Measurements from ENCODE around the gene CIDEC.
"Not testable (repeated sequence)": the region's sequence is repeated elsewhere in the genome, so short reads cannot be mapped to it uniquely, and the experiment has no call there.

The CIDEC gene

GRCh38 chr3:9899289-9899791 lies 19.3 kb upstream of the CIDEC start:
- TF ChIP-seq, protein P1, sequence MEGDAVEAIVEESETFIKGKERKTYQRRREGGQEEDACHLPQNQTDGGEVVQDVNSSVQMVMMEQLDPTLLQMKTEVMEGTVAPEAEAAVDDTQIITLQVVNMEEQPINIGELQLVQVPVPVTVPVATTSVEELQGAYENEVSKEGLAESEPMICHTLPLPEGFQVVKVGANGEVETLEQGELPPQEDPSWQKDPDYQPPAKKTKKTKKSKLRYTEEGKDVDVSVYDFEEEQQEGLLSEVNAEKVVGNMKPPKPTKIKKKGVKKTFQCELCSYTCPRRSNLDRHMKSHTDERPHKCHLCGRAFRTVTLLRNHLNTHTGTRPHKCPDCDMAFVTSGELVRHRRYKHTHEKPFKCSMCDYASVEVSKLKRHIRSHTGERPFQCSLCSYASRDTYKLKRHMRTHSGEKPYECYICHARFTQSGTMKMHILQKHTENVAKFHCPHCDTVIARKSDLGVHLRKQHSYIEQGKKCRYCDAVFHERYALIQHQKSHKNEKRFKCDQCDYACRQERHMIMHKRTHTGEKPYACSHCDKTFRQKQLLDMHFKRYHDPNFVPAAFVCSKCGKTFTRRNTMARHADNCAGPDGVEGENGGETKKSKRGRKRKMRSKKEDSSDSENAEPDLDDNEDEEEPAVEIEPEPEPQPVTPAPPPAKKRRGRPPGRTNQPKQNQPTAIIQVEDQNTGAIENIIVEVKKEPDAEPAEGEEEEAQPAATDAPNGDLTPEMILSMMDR (IDR thresholded peaks at IDR 0.05; ENCODE audit: low read depth, low read length), result no peak

DNA sequence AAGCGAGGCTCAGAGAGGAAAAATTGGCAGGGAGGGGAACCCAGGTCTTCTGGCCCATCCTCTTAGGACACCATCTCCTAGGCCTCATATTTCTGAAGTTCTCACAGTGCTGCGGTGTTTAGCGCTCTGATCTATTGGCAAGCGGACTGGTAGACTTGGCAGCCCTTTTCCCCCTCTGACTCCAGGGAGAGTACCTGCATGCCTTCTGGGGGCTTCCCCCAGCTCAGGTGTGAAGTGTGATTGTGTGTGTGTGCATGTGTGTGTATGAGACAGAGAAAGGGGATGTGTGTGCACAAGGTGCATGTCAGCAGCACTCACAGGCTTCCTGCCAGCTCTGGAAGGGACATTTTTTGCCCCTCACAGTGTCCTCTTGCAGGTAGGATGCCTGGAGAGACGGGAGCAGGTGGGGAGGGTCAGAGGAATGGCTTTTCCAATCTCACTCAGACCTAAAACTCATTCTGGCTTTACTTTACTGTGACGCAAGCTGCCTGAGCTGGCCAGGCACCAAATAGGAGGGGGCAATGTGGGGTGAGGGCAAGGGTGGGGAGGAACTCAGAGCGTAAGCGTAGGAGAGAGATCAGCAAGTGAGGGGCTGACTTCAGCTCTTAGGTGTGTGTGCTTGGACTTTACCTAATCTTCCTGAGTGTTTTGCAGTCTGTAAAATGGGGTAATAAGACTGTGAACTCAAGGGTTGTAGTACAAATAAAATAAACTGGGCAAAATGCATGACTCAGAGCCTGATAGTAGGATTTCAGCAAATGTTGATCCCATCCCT lies 18.6 kb upstream of the CIDEC start:
- no peak for DNase-seq (ENCODE audit: extremely low read depth, low read depth)
- TF ChIP-seq, protein P1 (IDR thresholded peaks at IDR 0.05; ENCODE audit: low read depth, low read length), result no peak

More at GRCh38 chr3:9899289-9899791, 19.3 kb upstream of the CIDEC start:
- no peak for DNase-seq (ENCODE audit: extremely low read depth, low read depth)

DNA sequence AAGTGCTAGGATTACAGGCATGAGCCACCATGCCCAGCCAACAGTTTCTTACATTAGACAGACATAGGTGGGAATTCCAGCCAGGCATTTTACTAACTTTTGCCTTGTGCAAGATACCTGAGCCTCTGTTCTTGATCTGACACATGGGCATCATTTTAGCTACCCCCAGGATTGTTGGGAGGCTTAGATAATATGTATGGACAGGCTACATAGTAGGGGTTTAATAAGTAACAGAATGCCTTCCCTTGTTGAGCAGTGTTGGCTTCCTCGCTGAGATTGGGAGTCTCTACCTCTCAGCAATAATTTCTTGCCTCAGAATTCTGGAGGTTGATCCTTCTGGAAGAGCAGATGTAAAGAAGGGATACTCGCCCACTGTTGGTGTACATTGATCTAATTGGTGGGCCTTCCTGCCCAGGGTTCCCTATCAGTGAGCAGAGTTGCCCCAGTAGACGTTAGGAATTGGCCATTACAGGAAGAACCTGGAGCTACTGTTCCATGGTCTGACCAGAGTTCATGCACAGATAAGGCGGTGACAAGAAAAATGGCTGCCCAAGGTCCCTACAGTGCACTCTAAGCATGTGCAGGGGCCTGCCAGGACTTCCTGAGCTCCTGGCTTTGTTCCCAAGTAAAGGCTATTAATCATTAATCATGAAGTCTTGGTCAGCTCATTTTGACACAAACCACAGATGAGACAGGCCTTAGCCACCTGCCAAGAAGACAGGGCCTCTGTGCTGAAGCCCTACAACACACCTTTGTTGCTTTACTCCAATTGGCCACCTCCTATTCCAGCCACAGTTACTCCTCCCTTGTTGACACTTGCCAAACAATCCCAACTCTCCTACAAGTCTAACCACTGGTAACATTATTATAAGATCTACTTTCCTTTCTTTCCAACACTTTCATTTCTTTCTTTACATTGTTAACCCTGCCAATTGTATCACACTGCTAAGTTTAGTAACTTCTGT lies 17.6 kb upstream of the CIDEC start:
- DNase-seq (ENCODE audit: extremely low read depth, low read depth), result no peak
- TF ChIP-seq, protein P1 (IDR thresholded peaks at IDR 0.05; ENCODE audit: low read depth, low read length), result no peak

DNA sequence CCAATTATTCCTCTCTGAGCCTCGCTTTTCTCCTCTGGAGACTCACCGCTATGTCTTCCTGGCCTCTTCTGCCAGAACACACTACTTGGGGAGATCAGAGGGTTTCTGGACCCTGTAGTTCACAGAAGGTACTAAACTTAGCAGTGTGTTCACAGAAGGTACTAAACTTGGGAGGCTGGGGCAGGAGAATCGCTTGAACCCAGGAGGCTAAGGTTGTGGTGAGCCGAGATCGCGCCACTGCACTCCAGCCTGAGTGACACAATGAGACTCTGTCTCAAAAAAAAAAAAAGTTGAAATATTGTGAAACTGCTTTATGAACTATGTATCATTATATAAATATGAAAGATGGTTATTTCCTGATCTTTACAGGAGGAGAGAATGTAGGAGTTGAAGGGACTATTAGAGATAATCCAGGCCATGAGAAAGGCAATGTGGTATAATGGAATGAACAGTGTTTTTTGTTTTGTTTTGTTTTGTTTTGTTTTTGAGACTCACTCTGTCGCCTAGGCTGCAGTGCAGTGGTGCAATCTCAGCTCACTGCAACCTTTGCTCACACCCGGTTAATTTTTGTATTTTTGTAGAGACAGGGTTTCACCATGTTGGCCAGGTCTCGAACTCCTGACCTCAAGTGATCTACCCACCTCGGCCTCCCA lies 16.8 kb upstream of the CIDEC start:
- not testable (repeated sequence) for DNase-seq (ENCODE audit: extremely low read depth, low read depth)

- DNase-seq (ENCODE audit: extremely low read depth, low read depth), result not testable (repeated sequence)
Measured at GRCh38 chr3:9895715-9896114, 15.7 kb upstream of the CIDEC start.

DNA sequence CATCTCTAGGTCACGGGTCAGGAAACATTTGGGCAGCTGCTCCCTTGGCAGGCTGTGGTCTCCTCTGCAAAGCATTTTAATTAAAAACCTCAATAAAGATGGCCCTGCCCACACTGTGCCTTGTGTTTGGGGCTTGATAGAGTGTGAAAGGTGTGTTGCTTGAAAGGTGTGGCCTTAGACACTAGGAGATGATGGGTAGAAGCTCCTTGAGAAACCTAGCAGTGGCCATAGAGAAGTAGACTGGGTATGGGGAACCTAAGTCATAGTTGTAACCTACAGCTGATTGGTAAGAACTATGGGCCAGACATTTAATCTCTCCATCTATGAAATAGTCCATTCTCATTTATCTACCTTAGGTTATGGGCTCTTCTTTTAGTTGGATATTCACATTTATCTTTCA lies 13.7 kb upstream of the CIDEC start:
- no peak for DNase-seq (ENCODE audit: extremely low read depth, low read depth)
- TF ChIP-seq, protein P1 (IDR thresholded peaks at IDR 0.05; ENCODE audit: low read depth, low read length), result no peak

DNA sequence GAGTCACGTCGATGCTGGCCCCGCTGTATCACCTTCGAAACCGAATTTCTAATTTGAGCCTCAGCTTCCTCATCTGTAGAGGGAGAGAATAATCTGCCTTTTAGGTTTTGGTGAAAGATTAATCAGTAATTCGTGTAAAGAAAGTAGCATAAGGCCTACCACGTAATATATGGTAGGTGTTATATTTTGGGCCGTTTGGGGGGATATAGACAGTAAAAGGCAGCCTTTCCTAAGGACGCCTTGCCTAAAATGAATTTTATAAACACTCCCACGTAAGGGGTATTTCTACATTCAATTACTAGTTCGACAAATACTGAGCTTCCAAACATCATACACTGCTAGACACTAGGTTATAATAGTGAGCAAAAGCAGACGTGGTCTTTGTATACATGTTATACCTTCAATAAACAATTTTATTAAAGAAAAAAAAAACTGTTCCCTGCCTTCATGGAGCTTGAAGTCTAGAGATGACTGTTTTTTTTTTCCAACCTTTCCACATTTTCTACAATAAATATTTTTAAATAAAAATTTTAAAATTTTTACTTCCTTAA lies 11.1 kb upstream of the CIDEC start:
- no peak for DNase-seq (ENCODE audit: extremely low read depth, low read depth)
- TF ChIP-seq, protein P1 (IDR thresholded peaks at IDR 0.05; ENCODE audit: low read depth, low read length), result no peak
